HG03025 (cell line): ENCODE results near the gene PARP1.
"Not testable (repeated sequence)": the region's sequence is repeated elsewhere in the genome, so short reads cannot be mapped to it uniquely, and the experiment has no call there.

Experiments
- ATAC-seq: cut with Tn5 transposase; IDR thresholded peaks from one replicate; pipeline ENCODE4 v1.9.1; 2021; ENCODE audit warnings: mild to moderate bottlenecking, moderate library complexity; ENCODE audit not compliant: unreplicated experiment, low FRiP score

PARP1 gene

GRCh38 chr1:226429858-226430715, 22.2 kb upstream of the PARP1 start:
- no peak for ATAC-seq

GRCh38 chr1:226428791-226429461, 21.0 kb upstream of the PARP1 start:
- no peak for ATAC-seq

- ATAC-seq = no peak
Observed at GRCh38 chr1:226428348-226428747, 20.5 kb upstream of the PARP1 start.

- ATAC-seq = no peak
Observed at GRCh38 chr1:226427131-226427530, 19.2 kb upstream of the PARP1 start.

- ATAC-seq = not testable (repeated sequence)
Observed at GRCh38 chr1:226426395-226426794, 18.5 kb upstream of the PARP1 start.

- no peak for ATAC-seq
Observed at GRCh38 chr1:226425431-226426031, 17.6 kb upstream of the PARP1 start.

- ATAC-seq = no peak
Observed at GRCh38 chr1:226425004-226425378, 17.1 kb upstream of the PARP1 start.

GRCh38 chr1:226424221-226425003, 16.5 kb upstream of the PARP1 start:
- no peak for ATAC-seq

- ATAC-seq = no peak
Observed at GRCh38 chr1:226422478-226422877, 14.6 kb upstream of the PARP1 start.

GRCh38 chr1:226420897-226421296, 13.0 kb upstream of the PARP1 start:
- ATAC-seq = no peak

- no peak for ATAC-seq
Observed at GRCh38 chr1:226420328-226420727, 12.4 kb upstream of the PARP1 start.

- no peak for ATAC-seq
Observed at GRCh38 chr1:226419284-226420029, 11.6 kb upstream of the PARP1 start.

- ATAC-seq = no peak
Observed at GRCh38 chr1:226417830-226418546, 10.1 kb upstream of the PARP1 start.

GRCh38 chr1:226417350-226417749, 9.5 kb upstream of the PARP1 start:
- no peak for ATAC-seq

GRCh38 chr1:226414098-226414698, 6.3 kb upstream of the PARP1 start:
- ATAC-seq = no peak

GRCh38 chr1:226411619-226412018, 3.7 kb upstream of the PARP1 start:
- no peak for ATAC-seq

- no peak for ATAC-seq
Observed at GRCh38 chr1:226410958-226411357, 3.1 kb upstream of the PARP1 start.

- no peak for ATAC-seq
Observed at GRCh38 chr1:226409392-226409791, 1.5 kb upstream of the PARP1 start.
